NCI-H345 (cell line): Measurements from ENCODE around the gene RCAN3.
A peak's percentile ranks its signal among the peaks of the same experiment; 100 is the strongest.
"Not testable (repeated sequence)": the region's sequence is repeated elsewhere in the genome, so short reads cannot be mapped to it uniquely, and the experiment has no call there.

Source experiments
- DNase-seq: peaks from one replicate; lab custom pipeline; 2025; lab: John Stamatoyannopoulos, UW

RCAN3 gene

GRCh38 chr1:24486331-24487065 is 16.1 kb upstream of the RCAN3 start:
- no peak for DNase-seq

GRCh38 chr1:24487455-24487854 is 15.2 kb upstream of the RCAN3 start:
- no peak for DNase-seq

- not testable (repeated sequence) for DNase-seq
Observed at GRCh38 chr1:24488159-24488558, 14.5 kb upstream of the RCAN3 start.

- no peak for DNase-seq
Observed at GRCh38 chr1:24489674-24490073, 13.0 kb upstream of the RCAN3 start.

- no peak for DNase-seq
Observed at GRCh38 chr1:24490101-24490781, 12.4 kb upstream of the RCAN3 start.

GRCh38 chr1:24491577-24492360 is 10.9 kb upstream of the RCAN3 start:
- DNase-seq: no peak

GRCh38 chr1:24492935-24493334 is 9.7 kb upstream of the RCAN3 start:
- DNase-seq: not testable (repeated sequence)

- no peak for DNase-seq
Observed at GRCh38 chr1:24493785-24494184, 8.9 kb upstream of the RCAN3 start.

- no peak for DNase-seq
Observed at GRCh38 chr1:24498589-24498988, 4.0 kb upstream of the RCAN3 start.

GRCh38 chr1:24500448-24501048 is 2.1 kb upstream of the RCAN3 start:
- DNase-seq: no peak

GRCh38 chr1:24501371-24502064 is 1.1 kb upstream of the RCAN3 start:
- DNase-seq: no peak

GRCh38 chr1:24502065-24502708 is 449 bp upstream of the RCAN3 start:
- peak; percentile 64 for DNase-seq

GRCh38 chr1:24503059-24503751 is 569 bp downstream of the RCAN3 start:
- peak; percentile 36 for DNase-seq

- no peak for DNase-seq
Observed at GRCh38 chr1:24503870-24504523, 1.4 kb downstream of the RCAN3 start.

GRCh38 chr1:24504560-24504959 is 1.9 kb downstream of the RCAN3 start:
- DNase-seq: no peak

- DNase-seq: no peak
Observed at GRCh38 chr1:24505816-24506215, 3.2 kb downstream of the RCAN3 start.

- no peak for DNase-seq
Observed at GRCh38 chr1:24506691-24507381, 4.2 kb downstream of the RCAN3 start.

GRCh38 chr1:24507405-24507804 is 4.8 kb downstream of the RCAN3 start:
- DNase-seq: no peak

GRCh38 chr1:24508911-24509310 is 6.3 kb downstream of the RCAN3 start:
- no peak for DNase-seq

GRCh38 chr1:24513706-24514105 is 11.1 kb downstream of the RCAN3 start:
- no peak for DNase-seq
